H1 (cell line): ENCODE results near the gene RFFL. TPM values are rescaled to one million over a fixed set of nuclear protein-coding genes. Genes with fewer than 3 reads are reported as not detected.

Source experiments
- MAFK ChIP-seq: IDR thresholded peaks from 2 replicates; pipeline ENCODE4 v1.6.1; 2012; ENCODE audit warnings: low read depth, mild to moderate bottlenecking, improper control_type of control experiment, low read length
- SP1 ChIP-seq: IDR thresholded peaks from 2 replicates; pipeline ENCODE4 v1.6.1; 2011; ENCODE audit warnings: low read depth, low read length
- polyA plus RNA-seq, 7 experiments: library from polyadenylated mRNA; depleted of rRNA in 3 of 7; stranded (reverse) in 5 of 7; unstranded in 2 of 7; fragments of >200 nt in 5 of 7; fragments of 200-250 nt in 2 of 7; gene quantifications; 1 replicate in 5 of 7; 2 replicates in 1 of 7; 4 replicates in 1 of 7; pipeline versions ENCODE4 v1.2.1 to v1.2.3, GENCODE V29; 2011 to 2013; ENCODE audit warnings: missing spikeins in 2 of 7, mixed read lengths in 2 of 7
- total RNA-seq: library from RNA; stranded (reverse); fragmentation: NEBNext Ultra II Directional; extraction: Animal tissue kit (Norgen Biotek cat#: 25700); gene quantifications from 2 replicates; pipeline ENCODE4 v1.2.1, GENCODE V29; 2021

The RFFL gene
- total and polyA plus RNA-seq, 2 of the 8 experiments (the other 6 are each of a cell fraction or from before 2014, with no cell fraction given): 14.0 to 24.5 TPM

GRCh38 chr17:35073991-35074627, 10.6 kb upstream of the RFFL start (continued):
- TF ChIP-seq MAFK (no peak), SP1 (no peak)
